Right kidney (tissue), 1 donor: ENCODE measurements around the gene ORAI3.
A peak's percentile ranks its signal among the peaks of the same experiment; 100 is the strongest.
"Not testable (repeated sequence)": the region's sequence is repeated elsewhere in the genome, so short reads cannot be mapped to it uniquely, and the experiment has no call there.

Source experiments
- DNase-seq: peaks from one replicate; pipeline ENCODE4 v3.0.0-alpha.2; 2016

The ORAI3 gene

DNA sequence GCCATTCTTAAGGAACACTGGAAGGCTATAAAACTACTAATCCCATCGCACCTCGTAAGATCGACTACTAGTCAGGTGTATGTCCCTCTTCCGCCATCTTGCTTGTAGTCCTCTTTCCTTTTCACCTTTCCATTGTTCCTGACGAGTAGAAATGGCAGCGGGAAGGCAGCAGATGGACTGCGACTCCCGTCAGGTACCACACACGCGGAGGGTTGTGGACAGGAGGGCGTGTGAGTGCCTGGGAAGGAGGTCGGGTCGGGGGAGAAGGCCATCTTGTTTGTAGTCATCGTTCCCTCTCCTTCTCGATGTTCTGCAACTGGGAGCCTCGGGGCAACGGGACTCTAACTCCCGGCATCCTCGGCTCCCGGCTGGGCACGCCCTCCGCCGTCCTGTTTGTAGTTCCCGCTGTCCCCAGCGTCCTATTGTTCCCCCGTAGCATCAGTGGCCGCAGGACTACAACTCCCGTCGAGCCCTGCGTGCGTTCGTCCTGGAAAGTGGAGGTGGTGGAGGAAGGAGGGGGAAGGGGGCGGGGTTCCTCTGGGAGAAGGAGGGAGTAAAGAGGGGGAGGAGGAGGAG is 25.8 kb upstream of the ORAI3 start:
- DNase-seq = peak; percentile 99

DNA sequence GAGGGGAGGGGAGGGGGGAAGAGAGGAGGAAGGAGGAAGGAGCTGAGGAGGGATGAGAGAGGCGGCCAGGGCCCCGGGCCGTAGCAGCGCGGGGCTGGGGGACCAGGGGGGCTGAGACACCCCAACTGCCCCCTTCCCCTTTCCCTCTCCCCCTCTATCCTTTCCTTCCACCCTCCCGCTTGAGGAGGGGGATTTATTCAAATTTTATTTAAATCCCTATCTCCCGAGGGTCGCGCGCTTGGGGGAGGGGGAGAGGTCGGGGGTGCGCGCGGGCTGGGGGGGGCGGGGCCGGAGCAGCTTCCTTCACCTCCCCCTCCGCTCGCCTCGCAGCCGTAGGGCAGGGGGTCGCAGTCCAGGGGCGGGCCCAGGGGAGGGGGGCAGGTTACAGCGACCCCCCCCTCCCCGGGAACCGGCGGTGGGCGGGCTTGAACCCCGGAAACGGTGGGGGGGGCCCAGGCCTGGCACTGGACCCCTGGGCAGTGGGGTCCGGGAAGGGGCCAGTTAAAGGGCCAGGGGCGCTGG is 25.3 kb upstream of the ORAI3 start, which contains the start of gene FBXL19:
TSS of gene FBXL19 (plus strand) at position 19 of the 522 bp plus-strand sequence. CDS start 2,183 bp downstream, outside the sequence.
- DNase-seq = no peak

DNA sequence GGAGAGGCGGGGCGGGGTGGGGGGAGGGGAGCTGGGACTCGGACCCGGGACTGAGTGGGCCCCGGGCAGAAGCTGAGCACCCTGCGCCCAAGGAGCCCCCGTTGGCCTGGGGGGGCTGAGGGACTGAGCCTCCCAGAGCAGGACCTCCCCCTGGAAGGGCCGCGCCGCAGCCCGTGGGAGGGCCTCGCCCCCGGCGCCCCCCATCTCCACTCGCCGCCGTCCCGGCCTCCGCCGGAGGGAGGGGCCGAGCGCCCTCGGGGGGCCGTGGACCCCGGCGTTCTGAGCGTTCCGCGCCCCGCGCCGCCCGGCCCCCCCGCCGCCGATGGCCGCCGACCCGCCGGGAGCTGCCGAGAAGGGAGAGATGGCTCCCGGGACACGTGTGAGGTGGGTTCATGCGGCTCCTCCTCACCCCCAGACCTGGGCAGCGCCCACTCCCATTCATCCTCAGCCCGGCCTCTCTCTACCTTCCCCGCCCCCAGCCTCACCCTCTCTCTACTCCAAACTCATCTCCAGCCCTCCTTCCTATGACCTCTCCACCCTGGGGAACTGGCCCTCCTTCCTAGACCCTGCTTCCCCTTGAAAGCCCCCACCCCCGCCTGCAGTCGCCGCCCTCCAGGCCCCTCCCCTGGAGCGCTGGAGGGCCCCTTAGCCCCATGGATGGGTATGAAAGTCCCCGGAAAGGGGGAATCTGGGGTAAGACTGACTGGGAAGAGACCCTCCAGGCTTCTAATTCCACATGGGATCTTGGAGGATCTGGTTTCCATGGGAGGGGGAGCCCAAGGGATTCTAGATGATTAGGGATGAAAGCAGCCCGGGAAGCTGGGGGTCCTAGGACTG is 24.6 kb upstream of the ORAI3 start:
- DNase-seq = no peak

DNA sequence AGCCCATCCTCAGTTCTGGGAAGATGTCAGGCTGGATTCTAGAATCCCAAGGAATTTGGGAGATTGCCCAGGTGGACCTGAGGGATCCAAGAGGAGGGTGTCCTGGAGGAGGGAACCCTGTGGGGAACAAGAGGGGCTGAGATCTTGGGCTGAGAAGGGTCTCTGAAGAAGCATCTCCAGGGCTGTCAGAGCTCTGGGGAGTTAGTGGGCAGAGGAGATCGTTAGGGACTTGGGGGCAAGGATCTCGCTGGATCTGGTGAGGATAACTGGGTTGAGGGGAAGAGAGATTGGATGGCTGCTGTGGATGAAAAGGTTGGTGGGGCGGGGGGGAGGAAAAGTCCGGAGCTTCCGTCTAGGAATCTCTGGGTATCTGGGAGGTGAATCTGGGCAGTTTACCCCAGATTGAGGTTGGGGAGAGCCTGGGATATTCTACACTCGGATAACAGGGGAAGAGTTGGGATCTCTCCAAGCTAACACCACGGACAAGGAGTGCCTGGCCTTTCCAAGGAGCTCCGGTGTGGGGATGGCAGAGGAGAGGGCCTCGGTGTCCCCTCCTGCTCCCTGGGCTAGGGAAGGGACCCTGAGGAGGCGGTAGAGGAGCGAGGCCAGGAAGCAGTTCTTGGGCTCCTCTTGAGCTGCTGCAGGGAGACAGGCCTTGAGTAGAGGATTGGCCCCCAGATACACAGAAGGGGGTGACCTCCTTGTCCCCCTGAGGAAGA is 23.8 kb upstream of the ORAI3 start:
- DNase-seq = no peak

- DNase-seq = no peak
Measured at GRCh38 chr16:30925632-30925987, 23.3 kb upstream of the ORAI3 start.

GRCh38 chr16:30925995-30926811 is 22.7 kb upstream of the ORAI3 start:
- no peak for DNase-seq

GRCh38 chr16:30926937-30927788 is 21.7 kb upstream of the ORAI3 start:
- no peak for DNase-seq

DNA sequence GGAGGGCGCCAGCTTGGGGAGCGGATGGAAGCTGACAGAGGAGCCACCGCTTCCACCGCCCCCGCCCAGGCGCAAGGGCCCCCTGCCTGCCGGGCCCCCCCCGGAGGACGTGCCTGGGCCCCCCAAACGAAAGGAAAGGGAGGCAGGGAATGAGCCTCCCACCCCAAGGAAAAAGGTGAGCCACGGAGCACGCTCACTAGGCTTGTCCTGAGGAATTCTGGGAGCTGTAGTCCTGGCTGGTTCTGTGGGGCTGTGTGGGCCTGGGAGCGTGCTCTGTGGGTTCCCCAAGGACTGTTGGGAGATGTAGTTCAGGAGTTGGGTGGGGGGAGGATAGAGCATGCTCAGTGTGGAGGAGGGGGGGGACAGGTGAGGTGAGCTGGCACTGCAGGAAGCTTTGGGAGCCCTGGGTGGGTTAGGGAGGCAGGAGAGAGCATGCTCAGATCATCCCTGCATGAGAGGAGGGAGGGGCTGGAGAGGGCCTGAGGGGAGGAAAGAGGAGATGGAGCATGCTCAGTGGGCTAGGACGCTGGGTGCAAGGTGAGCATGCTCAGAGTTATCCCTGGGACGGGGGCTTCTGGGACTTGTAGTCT is 21.0 kb upstream of the ORAI3 start:
- DNase-seq = peak; percentile 48

- no peak for DNase-seq
Measured at GRCh38 chr16:30928390-30928789, 20.5 kb upstream of the ORAI3 start.

DNA sequence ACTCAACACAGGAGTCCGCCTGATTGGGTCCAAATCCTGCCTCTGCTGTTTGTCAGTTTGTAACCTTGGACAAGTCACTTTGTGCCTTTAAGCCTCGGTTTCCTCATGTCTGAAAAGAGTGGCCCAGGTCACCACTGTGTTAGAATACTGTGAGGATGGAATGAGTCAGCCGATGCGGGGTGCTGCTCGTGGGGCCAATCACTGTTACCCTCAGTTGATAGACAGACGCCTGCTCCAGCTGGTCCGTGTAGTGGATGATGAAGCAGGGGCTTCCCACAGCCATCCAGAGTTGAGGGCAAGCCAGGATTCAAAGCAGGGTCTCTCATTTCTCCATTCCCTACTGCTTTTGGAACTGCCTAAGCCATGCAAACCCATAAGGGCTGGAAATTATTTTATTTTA is 19.7 kb upstream of the ORAI3 start:
- no peak for DNase-seq

DNA sequence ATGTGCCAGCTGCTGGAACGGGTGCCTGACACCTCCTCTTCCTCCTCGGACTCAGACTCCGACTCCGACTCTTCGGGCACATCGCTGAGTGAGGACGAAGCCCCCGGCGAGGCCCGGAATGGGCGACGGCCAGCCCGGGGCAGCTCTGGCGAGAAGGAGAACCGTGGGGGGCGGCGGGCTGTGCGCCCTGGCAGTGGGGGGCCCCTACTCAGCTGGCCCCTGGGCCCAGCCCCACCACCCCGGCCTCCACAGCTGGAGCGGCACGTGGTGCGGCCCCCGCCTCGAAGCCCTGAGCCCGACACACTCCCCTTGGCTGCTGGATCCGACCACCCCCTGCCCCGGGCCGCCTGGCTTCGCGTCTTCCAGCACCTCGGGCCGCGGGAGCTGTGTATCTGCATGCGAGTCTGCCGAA is 18.7 kb upstream of the ORAI3 start:
- DNase-seq = no peak

DNA sequence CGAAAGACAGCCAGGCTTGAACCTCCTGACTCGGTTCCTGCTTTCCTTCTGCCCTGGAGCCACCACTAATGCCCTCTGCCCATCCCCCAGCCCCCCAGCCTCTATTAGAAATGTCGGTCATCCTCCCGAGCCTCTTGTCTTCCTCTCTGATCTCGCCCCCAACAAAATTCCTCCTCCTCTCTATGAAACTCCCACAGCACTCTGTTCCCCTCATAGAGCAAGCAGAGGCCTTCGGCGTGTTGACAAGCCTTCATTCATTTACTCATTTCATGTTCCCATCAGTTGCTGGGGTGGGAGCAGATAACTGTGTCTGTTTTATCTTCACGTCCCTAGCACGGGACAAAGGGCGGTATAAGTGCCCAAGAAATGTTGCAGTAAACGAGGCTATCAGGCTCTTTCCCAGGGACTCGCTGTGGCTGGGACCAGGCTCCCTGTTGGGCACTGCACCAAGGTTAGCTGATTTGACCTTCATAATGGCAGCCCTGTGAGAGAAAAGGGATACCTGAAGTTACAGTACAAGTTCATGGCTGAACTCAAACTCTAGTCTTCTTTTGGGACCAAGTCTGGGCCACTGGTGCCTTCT is 17.7 kb upstream of the ORAI3 start:
- DNase-seq = no peak

GRCh38 chr16:30934827-30935557 is 13.9 kb upstream of the ORAI3 start:
- no peak for DNase-seq

DNA sequence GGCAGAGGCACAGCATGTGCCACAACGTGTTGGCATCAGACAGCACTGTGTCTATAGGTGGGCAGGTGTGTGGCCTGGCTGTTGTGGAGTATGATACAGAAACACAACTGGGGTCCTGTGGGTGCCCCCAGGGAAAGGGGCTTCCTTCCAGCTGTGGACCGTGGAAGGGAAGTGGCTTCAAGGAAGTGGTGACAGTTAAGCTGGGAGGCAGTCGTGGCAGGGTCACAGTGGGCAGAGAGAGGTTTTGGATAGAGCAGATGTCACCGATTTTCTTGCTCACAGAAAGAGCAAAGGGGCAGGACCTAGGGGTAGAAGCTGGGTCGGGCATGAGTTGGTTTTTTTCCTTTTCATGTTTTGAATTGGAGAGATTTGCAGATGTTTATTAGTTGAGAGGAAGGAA is 11.2 kb upstream of the ORAI3 start:
- no peak for DNase-seq

DNA sequence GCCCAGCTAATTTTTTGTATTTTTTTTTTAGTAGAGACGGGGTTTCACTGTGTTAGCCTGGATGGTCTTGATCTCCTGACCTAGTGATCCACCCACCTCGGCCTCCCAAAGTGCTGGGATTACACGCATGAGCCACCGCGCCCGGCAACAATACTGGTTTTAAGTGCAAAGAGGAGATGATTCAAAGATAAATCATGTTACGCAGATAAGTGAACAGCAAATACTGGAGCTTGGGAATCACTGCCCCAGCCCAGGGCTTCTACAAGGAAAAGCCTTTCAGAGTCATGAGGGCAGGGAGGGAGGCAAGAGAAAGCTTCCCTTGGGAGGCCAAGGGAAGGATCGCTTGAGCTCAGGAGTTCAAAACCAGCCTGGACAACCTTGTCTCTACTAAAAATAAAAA is 9.3 kb upstream of the ORAI3 start:
- not testable (repeated sequence) for DNase-seq

DNA sequence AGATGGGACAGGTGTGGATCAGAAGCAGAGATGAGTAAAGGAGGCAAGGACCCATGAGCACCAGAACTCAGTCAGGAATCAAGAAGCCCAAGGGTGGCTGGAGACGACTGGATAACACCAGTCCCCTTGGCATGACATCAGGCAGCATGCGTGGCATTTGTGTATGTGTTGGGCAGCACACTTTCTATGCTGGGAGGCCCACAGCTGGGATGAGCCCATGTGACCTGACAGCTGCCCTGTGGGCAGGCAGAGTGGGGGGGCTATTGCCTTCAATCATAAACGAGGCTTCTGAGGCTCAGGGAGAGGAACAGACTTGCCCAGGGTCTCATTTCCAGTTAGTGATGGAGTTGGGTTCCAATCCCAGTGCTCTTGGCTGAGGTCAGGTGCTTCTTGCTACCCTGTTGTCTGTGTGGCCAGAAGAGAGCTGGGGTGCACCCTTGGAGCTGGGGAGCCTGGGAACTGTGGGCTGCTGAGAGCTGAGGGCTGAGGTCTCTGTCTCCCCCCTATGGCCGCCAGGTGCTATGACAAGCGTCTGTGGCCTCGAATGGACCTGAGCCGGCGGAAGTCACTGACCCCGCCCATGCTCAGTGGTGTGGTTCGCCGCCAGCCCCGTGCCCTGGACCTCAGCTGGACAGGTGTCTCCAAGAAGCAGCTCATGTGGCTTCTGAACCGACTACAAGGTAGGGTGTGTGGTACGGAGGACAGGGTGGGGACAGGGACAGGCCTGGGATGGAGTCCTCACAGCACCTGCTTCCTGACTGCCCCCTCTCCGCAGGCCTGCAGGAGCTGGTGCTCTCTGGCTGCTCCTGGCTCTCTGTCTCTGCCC is 7.1 kb upstream of the ORAI3 start:
- DNase-seq = peak; percentile 62

DNA sequence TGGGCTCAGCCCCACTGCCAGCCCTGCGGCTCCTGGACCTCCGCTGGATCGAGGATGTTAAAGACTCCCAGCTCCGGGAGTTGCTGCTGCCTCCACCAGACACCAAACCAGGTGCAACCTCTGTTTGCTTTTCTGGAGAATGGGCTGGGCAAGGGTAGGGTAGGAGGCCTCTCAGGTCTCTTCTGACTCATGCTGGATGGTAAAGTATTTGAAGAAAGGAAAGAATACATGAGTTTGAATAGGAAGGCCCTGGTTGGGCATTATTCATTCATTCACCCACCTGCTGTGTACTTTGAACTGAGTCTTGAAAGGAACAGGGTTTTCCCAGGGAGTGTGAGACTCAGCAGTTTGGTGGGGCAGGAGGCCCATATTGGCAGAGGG is 6.5 kb upstream of the ORAI3 start:
- DNase-seq = no peak

DNA sequence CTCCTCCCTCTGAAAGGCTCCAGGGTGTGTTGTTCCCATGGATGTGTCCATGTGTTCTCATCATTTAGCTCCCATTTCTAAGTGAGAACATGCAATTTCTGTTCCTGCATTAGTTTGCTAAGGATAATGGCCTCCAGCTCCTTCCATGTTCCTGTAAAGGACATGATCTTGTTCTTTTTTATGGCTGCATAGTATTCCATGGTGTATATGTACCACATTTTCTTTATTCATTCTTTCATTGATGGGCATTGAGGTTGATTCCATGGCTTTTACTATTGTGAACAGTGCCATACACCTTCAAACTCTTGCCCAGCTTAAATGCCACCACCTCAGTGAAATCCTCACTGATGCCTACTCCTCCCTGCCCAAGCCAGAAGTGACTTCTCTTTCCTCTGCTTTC is 4.5 kb upstream of the ORAI3 start:
- DNase-seq = no peak
